HL-60 (cell line): Measurements from ENCODE around the gene WASHC4.

Experiments
- DNase-seq, 2 experiments: peaks; one replicate each; pipeline ENCODE4 v3.0.0-alpha.2; 2010 to 2020; ENCODE audit warnings: low read depth in 1 of 2, low spot score in 1 of 2
- H3K27ac ChIP-seq: fragments of 250-450 bp; sonication (Bioruptor Pico); replicated peaks from 2 replicates; pipeline ENCODE4 v1.5.1; 2020; ENCODE audit warnings: mild to moderate bottlenecking, moderate library complexity
- H3K27me3 ChIP-seq: fragments of 250-450 bp; sonication (Bioruptor Pico); 2 replicates; pipeline ENCODE4 v1.5.1; 2021; ENCODE audit warnings: mild to moderate bottlenecking, moderate library complexity; ENCODE audit not compliant: insufficient read depth, poor library complexity, severe bottlenecking
- H3K4me3 ChIP-seq: replicated peaks from 2 replicates; pipeline ENCODE4 v1.5.1; 2011; ENCODE audit warnings: mild to moderate bottlenecking, control low read depth, low read length; ENCODE audit not compliant: insufficient read depth
- GABPA ChIP-seq: IDR thresholded peaks from 2 replicates; pipeline ENCODE4 v1.6.1; 2012; ENCODE audit warnings: low read depth
- POLR2AphosphoS5 ChIP-seq: IDR thresholded peaks from 2 replicates; pipeline ENCODE4 v1.6.1; 2012; ENCODE audit warnings: low read depth
- SPI1 ChIP-seq: IDR thresholded peaks from 2 replicates; pipeline ENCODE4 v1.6.1; 2012; ENCODE audit warnings: low read depth, mild to moderate bottlenecking, borderline replicate concordance
- TF ChIP-seq, protein P1 (sequence below): IDR thresholded peaks from one replicate; pipeline ENCODE4 v1.5.1; 2011; ENCODE audit warnings: low read length, control low read depth, inconsistent platforms; ENCODE audit not compliant: insufficient read depth
- TF ChIP-seq, protein P2 (sequence below): IDR thresholded peaks from 2 replicates; pipeline ENCODE4 v1.6.1; 2012; ENCODE audit warnings: low read depth; ENCODE audit not compliant: insufficient replicate concordance

The WASHC4 gene

DNA sequence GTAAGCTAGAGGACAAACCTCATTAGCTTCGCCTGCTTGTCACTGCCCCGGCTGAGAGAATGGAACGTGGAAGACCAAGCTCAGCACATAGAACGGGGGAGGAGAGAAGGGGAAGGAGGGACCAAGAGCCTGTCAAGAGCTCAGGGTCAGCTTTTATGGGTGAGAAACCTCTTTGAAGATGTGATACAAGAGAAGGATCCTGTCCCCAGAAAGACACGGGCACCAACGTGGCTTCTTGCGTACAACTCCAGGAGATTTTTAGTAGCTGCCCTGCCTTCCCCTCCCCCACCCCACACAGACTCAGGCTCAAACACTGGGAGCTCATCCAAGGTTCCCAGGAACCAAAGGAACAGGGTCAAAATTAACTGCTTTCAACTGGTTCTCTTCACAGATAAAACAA, 93.8 kb downstream of the WASHC4 start:
- H3K4me3 ChIP-seq = no peak overlapping the region
- no peaks in the 10 kb centered on the region for H3K27me3 ChIP-seq
- H3K27ac ChIP-seq = no peak overlapping the region
- no peak for DNase-seq
- TF ChIP-seq SPI1 (no peak), POLR2AphosphoS5 (no peak), GABPA (no peak)
- TF ChIP-seq, protein P1, sequence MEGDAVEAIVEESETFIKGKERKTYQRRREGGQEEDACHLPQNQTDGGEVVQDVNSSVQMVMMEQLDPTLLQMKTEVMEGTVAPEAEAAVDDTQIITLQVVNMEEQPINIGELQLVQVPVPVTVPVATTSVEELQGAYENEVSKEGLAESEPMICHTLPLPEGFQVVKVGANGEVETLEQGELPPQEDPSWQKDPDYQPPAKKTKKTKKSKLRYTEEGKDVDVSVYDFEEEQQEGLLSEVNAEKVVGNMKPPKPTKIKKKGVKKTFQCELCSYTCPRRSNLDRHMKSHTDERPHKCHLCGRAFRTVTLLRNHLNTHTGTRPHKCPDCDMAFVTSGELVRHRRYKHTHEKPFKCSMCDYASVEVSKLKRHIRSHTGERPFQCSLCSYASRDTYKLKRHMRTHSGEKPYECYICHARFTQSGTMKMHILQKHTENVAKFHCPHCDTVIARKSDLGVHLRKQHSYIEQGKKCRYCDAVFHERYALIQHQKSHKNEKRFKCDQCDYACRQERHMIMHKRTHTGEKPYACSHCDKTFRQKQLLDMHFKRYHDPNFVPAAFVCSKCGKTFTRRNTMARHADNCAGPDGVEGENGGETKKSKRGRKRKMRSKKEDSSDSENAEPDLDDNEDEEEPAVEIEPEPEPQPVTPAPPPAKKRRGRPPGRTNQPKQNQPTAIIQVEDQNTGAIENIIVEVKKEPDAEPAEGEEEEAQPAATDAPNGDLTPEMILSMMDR = no peak
- TF ChIP-seq, protein P2, sequence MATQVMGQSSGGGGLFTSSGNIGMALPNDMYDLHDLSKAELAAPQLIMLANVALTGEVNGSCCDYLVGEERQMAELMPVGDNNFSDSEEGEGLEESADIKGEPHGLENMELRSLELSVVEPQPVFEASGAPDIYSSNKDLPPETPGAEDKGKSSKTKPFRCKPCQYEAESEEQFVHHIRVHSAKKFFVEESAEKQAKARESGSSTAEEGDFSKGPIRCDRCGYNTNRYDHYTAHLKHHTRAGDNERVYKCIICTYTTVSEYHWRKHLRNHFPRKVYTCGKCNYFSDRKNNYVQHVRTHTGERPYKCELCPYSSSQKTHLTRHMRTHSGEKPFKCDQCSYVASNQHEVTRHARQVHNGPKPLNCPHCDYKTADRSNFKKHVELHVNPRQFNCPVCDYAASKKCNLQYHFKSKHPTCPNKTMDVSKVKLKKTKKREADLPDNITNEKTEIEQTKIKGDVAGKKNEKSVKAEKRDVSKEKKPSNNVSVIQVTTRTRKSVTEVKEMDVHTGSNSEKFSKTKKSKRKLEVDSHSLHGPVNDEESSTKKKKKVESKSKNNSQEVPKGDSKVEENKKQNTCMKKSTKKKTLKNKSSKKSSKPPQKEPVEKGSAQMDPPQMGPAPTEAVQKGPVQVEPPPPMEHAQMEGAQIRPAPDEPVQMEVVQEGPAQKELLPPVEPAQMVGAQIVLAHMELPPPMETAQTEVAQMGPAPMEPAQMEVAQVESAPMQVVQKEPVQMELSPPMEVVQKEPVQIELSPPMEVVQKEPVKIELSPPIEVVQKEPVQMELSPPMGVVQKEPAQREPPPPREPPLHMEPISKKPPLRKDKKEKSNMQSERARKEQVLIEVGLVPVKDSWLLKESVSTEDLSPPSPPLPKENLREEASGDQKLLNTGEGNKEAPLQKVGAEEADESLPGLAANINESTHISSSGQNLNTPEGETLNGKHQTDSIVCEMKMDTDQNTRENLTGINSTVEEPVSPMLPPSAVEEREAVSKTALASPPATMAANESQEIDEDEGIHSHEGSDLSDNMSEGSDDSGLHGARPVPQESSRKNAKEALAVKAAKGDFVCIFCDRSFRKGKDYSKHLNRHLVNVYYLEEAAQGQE = no peak

DNA sequence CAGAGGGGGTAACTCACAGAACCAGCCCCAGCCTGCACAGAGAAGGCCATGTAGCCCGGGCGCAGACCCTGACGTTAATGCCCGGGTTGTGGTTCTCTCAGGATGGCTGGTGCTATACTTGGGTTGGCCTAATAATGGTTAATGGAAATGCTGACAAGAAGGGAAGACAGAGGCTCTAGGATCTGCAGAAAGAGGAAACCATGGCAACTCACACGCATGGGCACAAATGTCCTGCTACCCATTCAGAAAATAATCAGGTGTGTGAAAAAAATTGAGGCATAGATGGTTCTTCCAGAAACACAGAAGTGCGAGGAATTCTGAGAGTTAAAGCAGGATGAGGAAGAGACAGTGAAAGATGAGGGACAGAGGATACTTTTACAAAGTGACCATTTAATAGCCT, 94.7 kb downstream of the WASHC4 start:
- TF ChIP-seq, protein P2 = no peak
- no peak for TF ChIP-seq POLR2AphosphoS5
- TF ChIP-seq GABPA = no peak
- TF ChIP-seq, protein P1 = no peak
- TF ChIP-seq SPI1 = no peak
- no peak overlapping the region for H3K27ac ChIP-seq
- H3K4me3 ChIP-seq = no peak overlapping the region
- no peak for DNase-seq
- no peaks in the 10 kb centered on the region for H3K27me3 ChIP-seq

DNA sequence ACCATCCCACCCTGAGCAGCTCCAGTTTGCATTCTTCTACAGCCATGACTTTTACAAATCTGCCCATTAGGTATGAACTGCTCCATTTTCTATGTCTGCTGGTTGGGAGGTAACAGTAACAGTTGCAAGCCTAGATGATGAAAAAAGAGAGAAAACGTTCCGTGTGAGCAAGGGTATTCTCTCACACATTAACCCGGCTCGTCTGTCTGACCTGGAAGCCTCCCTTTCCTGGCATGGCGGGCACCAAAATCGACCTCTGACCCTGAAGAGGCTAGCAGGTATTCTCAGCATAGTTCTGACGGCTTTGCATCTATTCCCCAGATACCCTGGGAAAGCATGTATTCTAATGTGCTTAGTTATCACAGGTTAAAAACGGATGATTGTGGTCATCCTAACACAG, 96.6 kb downstream of the WASHC4 start:
- no peak overlapping the region for H3K4me3 ChIP-seq
- TF ChIP-seq SPI1 (no peak), GABPA (no peak), POLR2AphosphoS5 (no peak)
- TF ChIP-seq, protein P1 = no peak
- TF ChIP-seq, protein P2 = no peak
- no peaks in the 10 kb centered on the region for H3K27me3 ChIP-seq
- DNase-seq = no peak
- H3K27ac ChIP-seq = no peak overlapping the region
